Vagina (tissue), 2 donors: ENCODE measurements around the gene ARHGAP32.

Source experiments
- CTCF ChIP-seq, 3 experiments: fragments of 450-650 bp in 2 of 3; fragments of 200-600 bp in 1 of 3; sonication (generic) in 1 of 3; IDR thresholded peaks; one replicate each; pipeline ENCODE4 v1.5.1; 2017 to 2019; ENCODE audit warnings: antibody characterized with exemption in 3 of 3, mild to moderate bottlenecking in 2 of 3, moderate library complexity in 2 of 3
- POLR2AphosphoS5 ChIP-seq, 2 donors: sonication (generic); formaldehyde crosslinking; IDR thresholded peaks; one replicate each; pipeline ENCODE4 v1.9.0; 2017; ENCODE audit warnings: antibody characterized with exemption in 2 of 2, mild to moderate bottlenecking in 2 of 2, low read depth in 1 of 2; ENCODE audit not compliant: insufficient read depth in 1 of 2

GRCh38 chr11:128924510-128925249, 267.4 kb downstream of the ARHGAP32 start:
- TF ChIP-seq CTCF (IDR thresholded peaks at IDR 0.05) (no peak), POLR2AphosphoS5 (IDR thresholded peaks at IDR 0.05; ENCODE audit: insufficient read depth in 1 of 2, low read depth in 1 of 2) (no peak)
